Osteocyte (in vitro differentiated cells): ENCODE data around the gene CD300H. TPM values are rescaled to one million over a fixed set of nuclear protein-coding genes. Genes with fewer than 3 reads are reported as not detected.
"Not testable (repeated sequence)": the region's sequence is repeated elsewhere in the genome, so short reads cannot be mapped to it uniquely, and the experiment has no call there.

Source experiments
- DNase-seq: peaks from one replicate; pipeline ENCODE4 v3.0.0; 2021; ENCODE audit warnings: mixed read lengths; ENCODE audit not compliant: unreplicated experiment; ENCODE audit errors: extremely low spot score
- H3K27ac Mint-ChIP-seq: one replicate; pipeline ENCODE4 v1.8.0; 2021; ENCODE audit warnings: mild to moderate bottlenecking, mixed read lengths; ENCODE audit not compliant: unreplicated experiment
- H3K27me3 Mint-ChIP-seq: one replicate; pipeline ENCODE4 v1.8.0; 2021; ENCODE audit warnings: mixed read lengths; ENCODE audit not compliant: unreplicated experiment
- H3K36me3 Mint-ChIP-seq: one replicate; pipeline ENCODE4 v1.8.0; 2021; ENCODE audit warnings: mixed read lengths; ENCODE audit not compliant: unreplicated experiment
- H3K4me1 Mint-ChIP-seq: one replicate; pipeline ENCODE4 v1.8.0; 2021; ENCODE audit warnings: mixed read lengths; ENCODE audit not compliant: unreplicated experiment
- H3K4me3 Mint-ChIP-seq: one replicate; pipeline ENCODE4 v1.8.0; 2021; ENCODE audit warnings: mild to moderate bottlenecking, moderate library complexity, mixed read lengths; ENCODE audit not compliant: unreplicated experiment
- H3K9me3 Mint-ChIP-seq: one replicate; pipeline ENCODE4 v1.8.0; 2021; ENCODE audit warnings: mixed read lengths; ENCODE audit not compliant: unreplicated experiment
- CTCF ChIP-seq: fragments of 200-600 bp; sonication (generic); IDR thresholded peaks from 2 replicates; pipeline ENCODE4 v1.5.0; 2021; ENCODE audit warnings: antibody characterized with exemption, mild to moderate bottlenecking, moderate library complexity
- total RNA-seq: library from RNA; stranded (reverse); gene quantifications from 2 replicates; pipeline ENCODE4 v1.2.1, GENCODE V29; 2021

CD300H gene
- total RNA-seq, 1 donor from 2014 or later = not detected

GRCh38 chr17:74522381-74523105, 44.8 kb downstream of the CD300H start:
- Mint-ChIP-seq H3K4me1 (no peaks in the 10 kb centered on the region), H3K27ac (no peak overlapping the region), H3K27me3 (no peaks in the 10 kb centered on the region), H3K9me3 (no peaks in the 10 kb centered on the region), H3K36me3 (no peaks in the 10 kb centered on the region), H3K4me3 (no peak overlapping the region)
- DNase-seq = peak; percentile 77
- no peak for TF ChIP-seq CTCF

GRCh38 chr17:74521701-74522201, 45.6 kb downstream of the CD300H start:
- no peak overlapping the region for H3K4me3 Mint-ChIP-seq
- H3K4me1 Mint-ChIP-seq = no peaks in the 10 kb centered on the region
- TF ChIP-seq CTCF = no peak
- DNase-seq = peak; percentile 68
- no peaks in the 10 kb centered on the region for H3K36me3 Mint-ChIP-seq
- no peak overlapping the region for H3K27ac Mint-ChIP-seq
- no peaks in the 10 kb centered on the region for H3K27me3 Mint-ChIP-seq
- H3K9me3 Mint-ChIP-seq = no peaks in the 10 kb centered on the region

GRCh38 chr17:74520790-74521480, 46.4 kb downstream of the CD300H start:
- no peak overlapping the region for H3K27ac Mint-ChIP-seq
- no peaks in the 10 kb centered on the region for H3K4me1 Mint-ChIP-seq
- no peaks in the 10 kb centered on the region for H3K27me3 Mint-ChIP-seq
- DNase-seq = peak; percentile 81
- no peak for TF ChIP-seq CTCF
- no peaks in the 10 kb centered on the region for H3K36me3 Mint-ChIP-seq
- H3K9me3 Mint-ChIP-seq = no peaks in the 10 kb centered on the region
- H3K4me3 Mint-ChIP-seq = no peak overlapping the region

- H3K27me3 Mint-ChIP-seq = no peaks in the 10 kb centered on the region
- H3K27ac Mint-ChIP-seq = no peak overlapping the region
- H3K9me3 Mint-ChIP-seq = no peaks in the 10 kb centered on the region
- H3K4me1 Mint-ChIP-seq = no peaks in the 10 kb centered on the region
- DNase-seq = peak; percentile 30
- TF ChIP-seq CTCF = no peak
- H3K36me3 Mint-ChIP-seq = no peaks in the 10 kb centered on the region
- H3K4me3 Mint-ChIP-seq = no peak overlapping the region
These were observed 47.3 kb downstream of the CD300H start for GRCh38 chr17:74520016-74520434.

GRCh38 chr17:74518413-74518981, 48.8 kb downstream of the CD300H start:
- not testable (repeated sequence) for H3K36me3 Mint-ChIP-seq, H3K4me3 Mint-ChIP-seq, H3K27me3 Mint-ChIP-seq, H3K27ac Mint-ChIP-seq, H3K4me1 Mint-ChIP-seq, H3K9me3 Mint-ChIP-seq
- DNase-seq = peak; percentile 19
